Breast epithelium (tissue), 4 donors: ENCODE results near the gene RPUSD1. TPM values are rescaled to one million over a fixed set of nuclear protein-coding genes. Genes with fewer than 3 reads are reported as not detected.

Experiments
- DNase-seq, 2 donors: peaks; one replicate each; pipeline ENCODE4 v3.0.0-alpha.2; 2019; ENCODE audit warnings: low spot score in 2 of 2
- H3K27ac ChIP-seq, 2 donors: fragments of 200-600 bp; sonication (generic) in 1 of 2; one replicate each; pipeline ENCODE4 v1.5.1; 2016 to 2019; ENCODE audit warnings: mild to moderate bottlenecking in 1 of 2
- H3K27me3 ChIP-seq, 2 donors: fragments of 200-600 bp; sonication (generic) in 1 of 2; one replicate each; pipeline versions ENCODE4 v1.5.1 to v1.6.0; 2017 to 2019; ENCODE audit warnings: control low read depth in 1 of 2, mild to moderate bottlenecking in 1 of 2
- H3K36me3 ChIP-seq: fragments of 200-600 bp; one replicate; pipeline ENCODE4 v1.5.1; 2019
- H3K4me1 ChIP-seq, 2 donors: fragments of 200-600 bp; sonication (generic); one replicate each; pipeline ENCODE4 v1.5.1; 2016 to 2019; ENCODE audit warnings: control low read depth in 1 of 2
- H3K4me3 ChIP-seq, 3 donors: fragments of 200-600 bp; sonication (generic); 1 replicate in 2 of 3; 2 replicates in 1 of 3; pipeline ENCODE4 v1.5.1; 2016 to 2019; ENCODE audit warnings: mild to moderate bottlenecking in 3 of 3, moderate library complexity in 2 of 3
- H3K9me3 ChIP-seq, 2 donors: fragments of 200-600 bp; sonication (generic) in 1 of 2; one replicate each; pipeline ENCODE4 v1.5.1; 2016 to 2019; ENCODE audit warnings: control low read depth in 1 of 2
- POLR2A ChIP-seq: fragments of 450-650 bp; IDR thresholded peaks from one replicate; pipeline ENCODE4 v1.6.1; 2016; ENCODE audit warnings: antibody characterized with exemption, mild to moderate bottlenecking, moderate library complexity
- POLR2AphosphoS5 ChIP-seq, 3 donors: sonication (generic); formaldehyde crosslinking; IDR thresholded peaks; one replicate each; pipeline ENCODE4 v1.6.1; 2017; ENCODE audit warnings: antibody characterized with exemption in 3 of 3
- intact Hi-C: fragments of 100-400 bp; cut with DNase I; formaldehyde crosslinking; loops from one replicate; pipeline ENCODE4 v1.15.1; 2023; ENCODE audit warnings: low total_unique reads
- total RNA-seq, 3 donors: library from RNA; depleted of rRNA; stranded (reverse); fragments of >200 nt; gene quantifications; one replicate each; pipeline ENCODE4 v1.1.0, GENCODE V29; 2016
- TF ChIP-seq, protein P1 (sequence below), 3 donors: fragments of 450-650 bp; IDR thresholded peaks; one replicate each; pipeline ENCODE4 v1.5.1; 2016 to 2017; ENCODE audit warnings: antibody characterized with exemption in 3 of 3, mild to moderate bottlenecking in 3 of 3, moderate library complexity in 3 of 3

Gene RPUSD1
- total RNA-seq, 3 donors from 2014 or later = 13.1 to 18.4 (median 16.1) TPM

DNA sequence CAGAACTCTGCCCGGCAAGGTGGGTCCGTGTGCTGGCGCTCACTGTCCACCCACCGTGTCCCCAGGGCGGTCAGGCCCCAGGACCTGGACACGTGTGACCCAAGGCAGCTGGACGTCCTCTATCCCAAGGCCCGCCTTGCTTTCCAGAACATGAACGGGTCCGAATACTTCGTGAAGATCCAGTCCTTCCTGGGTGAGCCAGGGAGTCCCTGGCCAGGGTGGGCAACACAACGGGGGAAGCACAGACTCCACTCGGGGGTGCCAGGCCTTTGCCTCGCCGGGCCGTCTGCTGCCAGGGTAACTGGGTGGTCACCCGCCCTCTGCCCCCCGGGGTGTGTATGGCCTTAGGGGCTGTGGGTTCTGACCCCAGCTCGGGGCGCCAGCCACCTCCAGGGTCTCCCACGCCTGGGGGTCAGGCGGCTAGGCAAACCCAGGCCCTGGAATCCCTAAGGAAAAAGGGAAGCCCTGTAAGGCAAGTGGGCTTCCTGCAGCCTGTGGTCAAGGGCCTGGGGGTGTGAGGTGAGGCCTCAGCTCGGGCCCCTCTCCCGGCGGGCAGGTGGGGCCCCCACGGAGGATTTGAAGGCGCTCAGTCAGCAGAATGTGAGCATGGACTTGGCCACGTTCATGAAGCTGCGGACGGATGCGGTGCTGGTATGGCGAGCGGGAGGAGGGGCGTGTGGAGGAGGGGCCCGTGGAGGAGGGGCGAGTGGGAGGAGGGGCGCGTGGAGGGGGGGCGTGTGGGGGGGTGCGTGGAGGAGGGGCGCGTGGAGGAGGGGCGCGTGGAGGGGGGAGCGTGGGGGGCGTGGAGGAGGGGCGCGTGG, 21.2 kb downstream of the RPUSD1 start:
- no peaks in the 10 kb centered on the region for H3K36me3 ChIP-seq
- H3K27me3 ChIP-seq = peaks cover 3 to 48% of the 10 kb centered on the region in 2 donors
- H3K9me3 ChIP-seq = no peaks in the 10 kb centered on the region
- H3K4me3 ChIP-seq = no peak overlapping the region
- no peaks in the 10 kb centered on the region for H3K4me1 ChIP-seq
- no peak overlapping the region for H3K27ac ChIP-seq
- intact Hi-C loops = no loop called here
- no peak for DNase-seq
- no peak for TF ChIP-seq POLR2A
- TF ChIP-seq POLR2AphosphoS5 (IDR thresholded peaks at IDR 0.05) = no peak
- TF ChIP-seq, protein P1, sequence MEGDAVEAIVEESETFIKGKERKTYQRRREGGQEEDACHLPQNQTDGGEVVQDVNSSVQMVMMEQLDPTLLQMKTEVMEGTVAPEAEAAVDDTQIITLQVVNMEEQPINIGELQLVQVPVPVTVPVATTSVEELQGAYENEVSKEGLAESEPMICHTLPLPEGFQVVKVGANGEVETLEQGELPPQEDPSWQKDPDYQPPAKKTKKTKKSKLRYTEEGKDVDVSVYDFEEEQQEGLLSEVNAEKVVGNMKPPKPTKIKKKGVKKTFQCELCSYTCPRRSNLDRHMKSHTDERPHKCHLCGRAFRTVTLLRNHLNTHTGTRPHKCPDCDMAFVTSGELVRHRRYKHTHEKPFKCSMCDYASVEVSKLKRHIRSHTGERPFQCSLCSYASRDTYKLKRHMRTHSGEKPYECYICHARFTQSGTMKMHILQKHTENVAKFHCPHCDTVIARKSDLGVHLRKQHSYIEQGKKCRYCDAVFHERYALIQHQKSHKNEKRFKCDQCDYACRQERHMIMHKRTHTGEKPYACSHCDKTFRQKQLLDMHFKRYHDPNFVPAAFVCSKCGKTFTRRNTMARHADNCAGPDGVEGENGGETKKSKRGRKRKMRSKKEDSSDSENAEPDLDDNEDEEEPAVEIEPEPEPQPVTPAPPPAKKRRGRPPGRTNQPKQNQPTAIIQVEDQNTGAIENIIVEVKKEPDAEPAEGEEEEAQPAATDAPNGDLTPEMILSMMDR (IDR thresholded peaks at IDR 0.05) = no peak

DNA sequence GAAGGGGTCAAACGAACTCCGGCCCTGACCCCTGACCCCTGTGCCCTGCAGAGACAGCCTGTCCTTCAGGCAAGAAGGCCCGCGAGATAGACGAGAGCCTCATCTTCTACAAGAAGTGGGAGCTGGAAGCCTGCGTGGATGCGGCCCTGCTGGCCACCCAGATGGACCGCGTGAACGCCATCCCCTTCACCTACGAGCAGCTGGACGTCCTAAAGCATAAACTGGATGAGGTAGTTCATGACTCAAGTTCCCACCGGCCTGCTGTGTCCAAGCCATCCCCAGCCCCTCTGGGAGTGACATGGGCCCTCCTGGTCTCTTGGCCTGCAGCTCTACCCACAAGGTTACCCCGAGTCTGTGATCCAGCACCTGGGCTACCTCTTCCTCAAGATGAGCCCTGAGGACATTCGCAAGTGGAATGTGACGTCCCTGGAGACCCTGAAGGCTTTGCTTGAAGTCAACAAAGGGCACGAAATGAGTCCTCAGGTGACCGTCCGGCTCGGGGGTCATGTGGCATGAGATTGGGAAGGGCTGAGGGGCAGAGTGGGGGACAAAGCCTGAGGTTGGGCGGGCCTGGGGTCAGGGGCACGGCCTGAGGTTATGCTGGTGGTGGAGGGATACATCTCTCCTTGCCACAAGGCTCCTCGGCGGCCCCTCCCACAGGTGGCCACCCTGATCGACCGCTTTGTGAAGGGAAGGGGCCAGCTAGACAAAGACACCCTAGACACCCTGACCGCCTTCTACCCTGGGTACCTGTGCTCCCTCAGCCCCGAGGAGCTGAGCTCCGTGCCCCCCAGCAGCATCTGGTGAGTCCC, 22.0 kb downstream of the RPUSD1 start:
- intact Hi-C loops = no loop called here
- no peak for DNase-seq

DNA sequence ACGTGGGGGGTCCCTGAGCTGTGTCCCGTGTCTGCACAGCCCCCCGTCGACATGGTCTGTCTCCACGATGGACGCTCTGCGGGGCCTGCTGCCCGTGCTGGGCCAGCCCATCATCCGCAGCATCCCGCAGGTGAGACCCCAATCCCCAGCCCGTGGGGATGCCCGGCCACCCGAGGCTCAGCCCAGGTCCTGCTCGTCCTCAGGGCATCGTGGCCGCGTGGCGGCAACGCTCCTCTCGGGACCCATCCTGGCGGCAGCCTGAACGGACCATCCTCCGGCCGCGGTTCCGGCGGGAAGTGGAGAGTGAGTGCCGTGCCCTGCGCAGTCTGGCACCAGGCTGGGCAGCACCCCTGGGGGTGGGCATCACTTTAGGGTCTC, 22.7 kb downstream of the RPUSD1 start:
- DNase-seq = no peak
- TF ChIP-seq POLR2A (no peak), POLR2AphosphoS5 (IDR thresholded peaks at IDR 0.05) (no peak)
- TF ChIP-seq, protein P1 (IDR thresholded peaks at IDR 0.05) = no peak
- intact Hi-C loops = no loop called here
- no peak overlapping the region for H3K27ac ChIP-seq
- H3K36me3 ChIP-seq = no peaks in the 10 kb centered on the region
- no peaks in the 10 kb centered on the region for H3K9me3 ChIP-seq
- no peaks in the 10 kb centered on the region for H3K4me1 ChIP-seq
- H3K27me3 ChIP-seq = peaks cover 3 to 59% of the 10 kb centered on the region in 2 donors
- H3K4me3 ChIP-seq = no peak overlapping the region

More for the DNA sequence above, 22.0 kb downstream of the RPUSD1 start:
- H3K9me3 ChIP-seq = no peaks in the 10 kb centered on the region
- H3K4me1 ChIP-seq = no peaks in the 10 kb centered on the region
- H3K4me3 ChIP-seq = no peak overlapping the region
- TF ChIP-seq, protein P1 (IDR thresholded peaks at IDR 0.05) = no peak
- TF ChIP-seq POLR2AphosphoS5 (IDR thresholded peaks at IDR 0.05) = no peak
- no peak for TF ChIP-seq POLR2A
- H3K27me3 ChIP-seq = peaks cover 3 to 54% of the 10 kb centered on the region in 2 donors
- no peak overlapping the region for H3K27ac ChIP-seq
- H3K36me3 ChIP-seq = no peaks in the 10 kb centered on the region

DNA sequence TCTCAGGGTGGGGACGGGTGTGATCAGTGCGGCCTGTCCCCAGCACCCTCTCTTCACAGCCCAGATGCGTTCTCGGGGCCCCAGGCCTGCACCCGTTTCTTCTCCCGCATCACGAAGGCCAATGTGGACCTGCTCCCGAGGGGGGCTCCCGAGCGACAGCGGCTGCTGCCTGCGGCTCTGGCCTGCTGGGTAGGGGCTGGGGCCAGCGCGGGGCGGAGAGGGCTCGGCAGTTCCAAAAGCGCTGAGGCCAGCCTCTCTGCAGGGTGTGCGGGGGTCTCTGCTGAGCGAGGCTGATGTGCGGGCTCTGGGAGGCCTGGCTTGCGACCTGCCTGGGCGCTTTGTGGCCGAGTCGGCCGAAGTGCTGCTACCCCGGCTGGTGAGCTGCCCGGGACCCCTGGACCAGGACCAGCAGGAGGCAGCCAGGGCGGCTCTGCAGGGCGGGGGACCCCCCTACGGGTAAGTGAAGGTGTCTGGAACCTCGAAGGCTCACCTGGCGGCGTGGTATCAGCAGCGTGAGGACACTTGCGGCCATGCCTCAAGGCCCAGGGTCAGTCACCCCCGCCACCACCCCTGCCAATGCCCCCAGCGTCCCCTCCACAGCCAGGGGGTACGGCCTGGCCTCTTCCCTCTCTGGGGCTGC, 23.2 kb downstream of the RPUSD1 start:
- DNase-seq = no peak
- H3K9me3 ChIP-seq = no peaks in the 10 kb centered on the region
- H3K36me3 ChIP-seq = no peaks in the 10 kb centered on the region
- H3K27me3 ChIP-seq = peaks cover 1 to 58% of the 10 kb centered on the region in 2 donors
- intact Hi-C loops = no loop called here
- no peak overlapping the region for H3K27ac ChIP-seq
- TF ChIP-seq POLR2A = no peak
- no peak for TF ChIP-seq POLR2AphosphoS5 (IDR thresholded peaks at IDR 0.05)
- H3K4me1 ChIP-seq = no peaks in the 10 kb centered on the region
- no peak overlapping the region for H3K4me3 ChIP-seq

DNA sequence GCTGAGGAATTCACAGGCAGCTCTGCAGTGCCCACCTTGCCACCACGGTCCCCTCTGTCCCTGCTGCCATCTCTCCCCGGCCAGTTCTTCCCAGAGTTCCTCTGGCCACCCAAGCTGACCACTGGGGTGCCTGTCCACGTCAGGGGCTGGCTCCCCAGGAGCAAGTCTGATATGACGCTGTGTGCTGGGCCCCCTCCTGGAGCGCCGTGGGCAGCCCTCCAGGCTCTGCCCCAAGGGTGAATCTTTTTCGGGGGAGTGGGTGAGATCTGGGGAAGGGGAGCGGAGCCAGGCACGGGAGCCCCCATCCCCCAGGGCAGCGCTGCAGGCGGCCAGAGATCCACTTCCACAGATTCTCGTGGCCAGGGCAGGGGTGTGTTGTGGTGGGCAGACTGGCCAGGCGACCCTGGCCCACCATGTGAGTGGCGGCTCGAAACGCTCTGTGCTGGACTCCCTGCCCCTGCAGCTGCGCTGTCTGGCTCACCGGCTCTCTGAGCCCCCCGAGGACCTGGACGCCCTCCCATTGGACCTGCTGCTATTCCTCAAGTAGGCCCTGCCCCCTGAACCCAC, 23.9 kb downstream of the RPUSD1 start:
- peaks cover 0 to 52% of the 10 kb centered on the region in 2 donors for H3K27me3 ChIP-seq
- no peak overlapping the region for H3K4me3 ChIP-seq
- H3K9me3 ChIP-seq = no peaks in the 10 kb centered on the region
- intact Hi-C loops = no loop called here
- H3K36me3 ChIP-seq = no peaks in the 10 kb centered on the region
- no peak for DNase-seq
- H3K27ac ChIP-seq = no peak overlapping the region
- TF ChIP-seq, protein P1 (IDR thresholded peaks at IDR 0.05) = no peak
- TF ChIP-seq POLR2AphosphoS5 (IDR thresholded peaks at IDR 0.05) (no peak), POLR2A (no peak)
- H3K4me1 ChIP-seq = no peaks in the 10 kb centered on the region
